ENCODE measurements around the gene TMEM131L.

- TF ChIP-seq CTCF (IDR thresholded peaks at IDR 0.05; ENCODE audit: low read length): no peak
- TF ChIP-seq EZH2phosphoT487 (IDR thresholded peaks at IDR 0.05; ENCODE audit: low read length): no peak
These were observed 64.3 kb downstream of the TMEM131L start for GRCh38 chr4:153530284-153530999.
